Measurements from ENCODE around the gene RPS6KA3. TPM values are rescaled to one million over a fixed set of nuclear protein-coding genes. Genes with fewer than 3 reads are reported as not detected.
"Not testable (repeated sequence)": the region's sequence is repeated elsewhere in the genome, so short reads cannot be mapped to it uniquely, and the experiment has no call there.

RPS6KA3 gene
- total RNA-seq, 1 donor from 2014 or later, result 92.2 TPM

DNA sequence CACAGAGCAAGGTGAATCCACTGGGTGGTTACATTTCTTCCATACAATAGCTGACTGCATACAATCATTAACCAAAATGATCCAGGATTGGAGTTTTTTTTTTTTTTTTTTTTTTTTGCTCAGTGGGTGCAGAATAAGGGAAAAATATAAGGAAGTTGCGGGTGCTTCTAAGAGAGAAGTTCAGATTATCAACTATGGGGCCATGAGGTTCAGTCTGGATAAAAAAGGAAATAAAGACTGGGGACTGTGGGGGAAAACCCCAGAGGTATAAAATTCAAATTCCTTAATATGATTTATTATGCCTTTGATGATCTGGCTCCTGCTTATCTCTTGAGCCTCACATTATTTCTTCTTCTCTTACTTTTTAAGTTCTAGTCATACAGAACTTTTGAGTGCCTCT lies 119.1 kb downstream of the RPS6KA3 start:
- DNase-seq (ENCODE audit: low read depth in 2 of 2), result no peak

DNA sequence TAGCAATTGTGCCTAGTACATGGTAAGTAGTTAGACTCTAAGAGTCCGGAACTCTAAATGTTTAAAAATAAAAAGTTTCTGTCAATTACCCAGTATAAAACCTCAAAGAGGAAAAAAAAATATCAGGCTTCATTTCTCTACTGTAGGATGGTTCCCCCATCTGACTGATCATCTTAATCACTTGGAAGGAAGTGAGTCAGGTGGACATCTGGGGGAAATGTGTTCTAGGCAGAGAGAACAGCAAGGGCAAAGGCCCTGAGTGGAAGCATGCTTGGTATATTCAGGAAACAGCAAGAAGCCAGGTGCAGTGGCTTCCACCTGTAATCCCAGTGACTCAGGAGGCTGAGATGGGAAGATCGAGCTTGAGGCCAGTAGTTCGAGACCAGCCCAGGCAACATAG lies 122.2 kb downstream of the RPS6KA3 start:
- peak in 1 of 2 donors; percentile 79 for DNase-seq (ENCODE audit: low read depth in 2 of 2)

DNA sequence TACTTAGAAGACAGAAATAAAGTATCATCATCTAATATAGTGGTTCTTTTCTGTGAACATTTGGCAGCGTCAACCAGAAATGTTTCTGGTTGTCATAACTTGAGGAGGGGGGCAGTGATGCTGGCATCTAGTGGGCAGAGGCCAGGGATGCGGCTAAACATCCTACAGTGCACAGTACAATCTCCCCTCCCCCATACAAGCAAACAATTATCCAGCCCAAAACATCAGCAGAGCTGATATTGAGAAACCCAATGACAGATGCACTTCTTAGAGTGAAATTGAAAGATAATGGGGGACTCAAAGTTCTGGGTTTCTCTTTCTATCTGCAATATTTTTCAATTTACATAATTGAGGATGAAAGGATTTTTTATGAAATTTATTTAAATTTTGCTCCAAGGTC lies 123.1 kb downstream of the RPS6KA3 start:
- DNase-seq (ENCODE audit: low read depth in 2 of 2), result no peak

DNA sequence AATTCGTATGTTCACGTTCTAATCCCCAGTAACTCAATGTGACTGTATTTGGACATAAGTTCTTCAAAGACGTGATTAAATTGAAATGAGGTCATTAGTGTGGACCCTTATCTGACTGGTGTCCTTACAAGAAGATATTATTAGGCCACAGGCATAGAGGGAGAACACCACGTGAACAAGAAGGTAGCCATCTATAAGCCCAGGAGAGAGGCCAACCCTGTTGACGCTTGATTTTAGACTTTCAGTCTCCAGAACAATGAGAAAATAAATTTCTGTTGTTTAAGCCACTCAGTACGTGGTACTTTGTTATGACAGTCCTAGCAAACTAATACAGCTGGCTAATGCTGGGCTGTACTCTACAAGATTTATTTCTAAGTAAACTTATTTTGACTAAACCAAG lies 123.6 kb downstream of the RPS6KA3 start:
- no peak for DNase-seq (ENCODE audit: low read depth in 2 of 2)

DNA sequence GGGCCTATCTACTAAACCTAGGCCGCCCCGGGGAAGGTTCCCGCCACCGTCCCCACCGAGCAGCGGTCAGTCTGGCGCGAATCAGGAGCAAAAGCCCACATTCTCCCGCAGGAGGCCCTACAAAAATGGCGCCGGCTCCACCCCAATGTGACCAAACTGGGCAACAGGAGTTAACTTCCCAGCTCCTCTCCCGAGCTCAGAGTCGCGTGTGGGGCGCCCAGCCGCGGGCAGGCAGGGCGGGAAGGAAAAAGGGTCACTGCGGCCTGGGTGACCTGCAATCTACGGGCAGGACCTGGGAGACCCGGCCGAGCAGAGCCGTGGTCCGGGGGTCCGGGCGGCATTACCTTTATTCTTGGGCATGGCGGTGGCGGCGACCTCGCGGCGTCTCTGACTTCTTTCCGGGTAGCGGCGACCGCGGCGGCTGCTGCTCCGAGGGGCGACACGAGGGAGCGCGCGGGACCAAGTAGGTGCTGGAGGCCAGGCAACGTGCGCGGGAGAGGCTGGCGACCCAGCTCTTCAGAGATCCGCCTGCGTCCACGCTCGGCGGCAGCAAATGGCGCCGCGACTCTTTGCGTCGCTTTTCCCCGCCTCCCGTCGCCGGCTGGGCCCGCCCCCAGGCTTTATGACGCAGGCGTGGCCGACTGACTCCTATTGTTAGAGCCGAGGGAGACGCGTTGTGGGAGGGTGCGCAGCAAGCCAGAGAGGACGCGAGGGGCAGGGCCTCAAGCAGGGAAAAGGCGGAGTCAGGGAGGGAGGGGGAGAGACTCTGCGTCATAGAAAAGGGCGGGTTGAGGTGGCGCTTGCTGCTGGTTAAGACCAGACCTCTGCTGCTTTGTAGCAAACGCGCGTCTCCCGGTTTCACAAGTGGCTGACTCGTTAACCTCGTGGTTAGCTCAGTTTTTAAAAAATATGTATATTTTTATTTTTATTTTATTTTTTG lies 125.2 kb downstream of the RPS6KA3 start, which contains the start of gene EIF1AX:
TSS of gene EIF1AX (minus strand) at position 558 of the 940 bp plus-strand sequence. CDS start at position 360, 198 bp downstream.
- peak; percentile 97 for DNase-seq (ENCODE audit: low read depth in 2 of 2)

DNA sequence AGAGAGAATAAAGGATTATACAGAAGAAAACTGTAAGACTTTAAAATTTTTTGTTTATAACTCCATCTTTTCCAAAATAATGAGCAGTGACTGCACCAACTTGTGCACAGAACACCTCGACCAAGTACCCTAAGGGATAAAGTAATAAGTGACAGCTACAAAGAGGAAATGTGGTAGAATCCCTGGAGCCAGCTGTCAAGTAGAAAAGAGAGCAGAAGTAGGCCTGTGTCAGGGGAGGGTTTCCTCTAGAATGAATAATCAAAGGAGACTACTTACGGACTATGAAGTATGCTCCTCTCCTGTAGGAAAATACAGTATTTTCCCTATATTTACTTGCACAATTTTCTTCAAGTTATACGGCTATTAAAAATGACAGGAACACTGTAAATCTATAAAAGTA lies 126.3 kb downstream of the RPS6KA3 start:
- DNase-seq (ENCODE audit: low read depth in 2 of 2), result no peak

DNA sequence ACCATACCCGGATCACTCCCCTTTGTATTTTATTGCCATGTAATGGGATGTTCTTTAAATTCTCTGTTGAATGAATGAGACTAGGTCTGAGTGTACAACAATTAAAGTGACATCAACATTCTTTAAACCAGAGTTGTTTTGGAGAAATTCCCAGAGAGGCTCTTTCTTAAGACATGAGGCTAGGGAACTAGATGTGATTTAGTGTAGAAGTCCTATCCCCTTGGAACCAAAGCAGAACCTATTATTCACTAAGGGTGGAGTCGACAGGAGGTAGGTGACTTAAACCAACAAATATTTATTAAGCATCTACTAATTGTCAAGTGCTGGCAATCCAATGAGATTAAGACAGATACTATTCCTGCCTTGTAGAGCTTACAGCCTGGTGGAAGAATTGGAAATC lies 126.7 kb downstream of the RPS6KA3 start:
- no peak for DNase-seq (ENCODE audit: low read depth in 2 of 2)

DNA sequence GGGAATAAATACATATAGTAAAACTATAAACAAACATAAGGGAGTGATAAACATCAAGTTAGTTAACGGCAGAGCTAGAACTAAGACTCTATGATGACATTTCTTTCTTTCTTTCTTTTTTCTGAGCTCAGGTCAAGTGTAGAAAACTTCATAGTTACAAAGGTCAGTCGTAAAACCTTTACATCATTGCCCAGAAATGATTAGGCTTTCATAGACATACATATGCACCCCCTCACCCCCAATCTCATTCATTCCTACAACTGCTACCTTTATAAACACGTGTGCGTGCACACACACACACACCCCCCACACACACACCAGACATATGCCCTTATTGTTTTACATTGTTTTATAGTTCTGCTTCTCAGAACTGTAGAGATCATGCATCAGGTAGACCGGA lies 130.8 kb downstream of the RPS6KA3 start:
- no peak for DNase-seq (ENCODE audit: low read depth in 2 of 2)

DNA sequence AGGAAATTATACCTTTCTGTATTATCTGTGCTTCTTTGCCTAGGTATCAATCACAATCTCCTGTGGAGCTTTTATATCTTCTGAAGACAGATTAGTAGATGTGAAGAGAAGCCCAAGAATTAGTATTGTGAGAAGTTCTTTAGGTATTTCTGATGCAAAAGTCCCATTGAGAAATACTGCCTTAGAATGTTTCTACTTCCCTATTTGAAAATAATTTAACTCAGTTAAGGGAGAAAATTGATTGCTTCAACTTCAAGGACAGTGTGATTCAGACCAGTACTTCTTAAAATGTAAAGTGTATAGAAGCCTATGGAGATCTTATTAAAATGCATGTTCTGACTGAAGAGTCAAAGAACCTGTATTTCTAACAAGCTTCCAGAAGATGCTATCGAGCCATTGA lies 134.0 kb downstream of the RPS6KA3 start:
- no peak for DNase-seq (ENCODE audit: low read depth in 2 of 2)

DNA sequence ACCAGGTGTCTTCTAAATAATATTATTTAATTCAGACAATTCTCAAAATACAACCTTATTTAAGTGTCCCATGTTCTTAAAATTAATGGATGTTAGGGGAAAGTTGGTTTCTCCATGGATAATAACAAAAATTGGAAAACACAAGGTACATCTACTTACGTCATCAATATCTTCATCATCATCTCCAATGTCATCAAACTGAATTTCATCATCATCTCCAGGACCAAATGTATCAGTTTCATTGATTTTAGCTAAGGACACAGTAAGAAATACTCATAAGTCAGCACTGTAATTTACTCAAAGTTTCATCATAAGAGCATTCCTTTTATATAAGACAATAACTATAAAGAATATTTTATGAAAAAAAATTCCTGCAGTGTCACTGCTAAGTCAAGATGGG lies 136.4 kb downstream of the RPS6KA3 start:
- DNase-seq (ENCODE audit: low read depth in 2 of 2), result no peak

DNA sequence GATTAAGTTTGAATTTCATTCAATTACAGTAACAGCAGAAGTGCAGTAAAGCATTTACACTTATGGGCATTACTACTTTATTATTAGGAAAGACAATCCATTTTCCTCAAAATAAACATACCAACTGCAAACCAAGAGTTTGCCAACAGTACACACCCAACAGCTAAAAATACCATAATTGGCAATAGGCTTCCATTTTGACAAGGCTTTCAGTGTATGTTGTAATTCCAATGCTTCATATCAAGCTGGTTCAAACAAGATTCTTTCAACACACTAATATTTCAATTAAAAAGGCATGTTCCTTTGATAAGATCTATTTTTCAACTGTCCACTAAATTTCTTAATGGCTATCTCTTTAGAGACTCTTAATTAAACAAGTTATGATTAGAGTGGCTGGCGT lies 137.2 kb downstream of the RPS6KA3 start:
- DNase-seq (ENCODE audit: low read depth in 2 of 2), result no peak

DNA sequence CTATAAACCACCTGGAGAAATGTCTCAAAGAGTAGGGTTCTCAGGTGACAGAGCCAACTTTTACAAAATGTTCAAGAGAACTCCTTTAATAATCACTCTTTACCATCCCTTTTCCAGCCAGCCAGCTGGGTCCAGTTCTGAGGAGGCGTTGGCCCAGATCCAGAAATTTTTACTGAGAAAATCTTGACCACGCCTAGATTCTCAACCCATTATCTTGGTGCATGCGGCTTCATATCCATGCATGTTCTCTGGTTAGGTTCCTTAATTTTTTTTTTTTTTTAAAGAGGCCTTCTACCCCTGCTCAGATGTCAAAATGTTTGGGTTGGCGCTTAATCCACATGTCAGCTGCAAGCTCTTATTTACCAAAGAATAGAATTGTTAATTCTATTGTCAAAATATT lies 138.0 kb downstream of the RPS6KA3 start:
- no peak for DNase-seq (ENCODE audit: low read depth in 2 of 2)

DNA sequence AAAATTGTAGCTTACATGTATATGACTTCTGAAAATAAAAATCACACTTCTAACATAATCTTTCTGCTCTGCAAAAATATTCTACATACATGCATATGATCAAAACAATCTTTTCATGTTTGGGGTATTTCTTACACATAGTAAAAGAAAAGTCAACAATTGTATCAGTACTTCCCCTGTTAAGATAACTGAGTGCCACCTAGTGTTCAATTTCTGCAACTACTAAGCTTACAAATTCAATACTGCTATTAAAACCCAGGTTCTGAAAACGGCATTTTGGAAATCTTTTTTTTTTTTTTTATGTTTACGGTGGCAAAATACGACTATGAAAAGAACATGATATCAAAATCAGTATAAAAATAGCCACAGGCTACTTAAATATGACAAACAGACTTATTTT lies 139.3 kb downstream of the RPS6KA3 start:
- DNase-seq (ENCODE audit: low read depth in 2 of 2), result not testable (repeated sequence)

DNA sequence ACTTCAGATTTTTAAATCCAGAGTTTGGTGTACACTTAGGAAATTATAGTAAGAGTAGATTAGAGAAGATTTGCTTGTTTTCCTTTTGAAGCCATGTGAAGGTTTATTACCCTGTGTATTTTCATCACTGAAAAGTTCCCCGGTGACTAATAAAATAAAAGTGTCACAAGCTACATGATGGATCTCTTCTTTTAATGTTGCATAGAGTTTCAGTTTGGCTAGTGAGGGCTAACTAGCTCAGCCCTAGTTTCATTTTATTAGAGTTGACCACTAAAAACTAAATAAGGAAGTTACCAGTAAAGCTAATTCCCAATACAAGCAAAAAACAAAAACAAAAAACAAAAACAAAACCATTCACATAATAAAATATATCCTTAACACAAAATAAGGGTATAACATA lies 139.9 kb downstream of the RPS6KA3 start:
- not testable (repeated sequence) for DNase-seq (ENCODE audit: low read depth in 2 of 2)

DNA sequence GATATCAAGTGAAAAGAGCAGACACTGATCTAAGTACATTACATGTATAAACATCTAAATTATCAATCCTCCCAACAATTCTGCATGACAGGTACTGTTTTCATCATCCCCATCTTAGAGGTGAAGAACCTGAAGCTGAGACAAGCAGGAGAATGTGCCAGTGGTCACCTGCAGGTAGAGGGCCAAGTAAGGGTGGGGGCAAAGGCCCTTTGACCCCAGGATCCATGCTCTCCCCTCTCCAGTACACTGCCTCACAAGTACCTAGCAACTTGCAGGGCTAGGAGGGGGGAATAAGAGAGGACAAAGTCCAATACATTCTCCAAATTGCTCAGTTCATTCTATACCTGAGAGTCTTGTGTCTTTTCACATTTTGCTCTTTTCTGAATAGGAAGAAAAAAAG lies 141.7 kb downstream of the RPS6KA3 start:
- no peak for DNase-seq (ENCODE audit: low read depth in 2 of 2)

DNA sequence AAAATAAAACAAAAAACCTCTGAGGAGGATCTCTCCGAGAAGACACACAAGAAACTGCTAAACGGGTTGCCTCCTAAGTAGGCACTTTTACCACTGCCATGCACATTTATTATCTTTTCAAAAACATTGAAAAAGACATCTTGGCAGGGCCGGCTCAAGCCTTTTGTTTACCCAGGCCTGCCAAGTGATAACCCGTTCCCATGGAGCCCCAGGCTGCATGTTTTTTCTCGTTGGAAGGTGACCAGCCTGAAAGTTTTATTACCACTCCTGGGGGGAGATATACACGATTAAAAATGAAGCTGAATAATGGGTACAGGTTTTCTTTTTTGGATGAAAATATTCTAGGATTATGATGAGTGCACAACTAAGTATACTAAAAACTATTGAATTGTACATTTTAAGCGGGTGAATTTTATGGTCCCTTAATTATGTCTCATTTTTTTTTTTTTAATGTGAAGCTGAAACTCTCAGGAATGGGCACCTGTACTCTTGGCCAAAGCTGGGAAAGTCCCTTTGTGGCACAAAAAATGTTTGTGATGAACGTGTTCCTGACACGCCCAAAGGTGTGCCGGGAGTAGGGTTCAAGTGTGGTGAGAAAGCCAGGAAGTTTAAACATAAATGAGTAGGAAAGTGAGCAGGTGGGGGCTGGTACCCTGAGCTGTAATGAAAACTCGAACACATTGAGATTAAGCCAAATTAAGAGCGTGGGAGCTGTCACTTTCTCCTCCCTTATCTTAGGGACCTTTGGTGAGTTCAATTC lies 148.5 kb downstream of the RPS6KA3 start:
- no peak for DNase-seq (ENCODE audit: low read depth in 2 of 2)

DNA sequence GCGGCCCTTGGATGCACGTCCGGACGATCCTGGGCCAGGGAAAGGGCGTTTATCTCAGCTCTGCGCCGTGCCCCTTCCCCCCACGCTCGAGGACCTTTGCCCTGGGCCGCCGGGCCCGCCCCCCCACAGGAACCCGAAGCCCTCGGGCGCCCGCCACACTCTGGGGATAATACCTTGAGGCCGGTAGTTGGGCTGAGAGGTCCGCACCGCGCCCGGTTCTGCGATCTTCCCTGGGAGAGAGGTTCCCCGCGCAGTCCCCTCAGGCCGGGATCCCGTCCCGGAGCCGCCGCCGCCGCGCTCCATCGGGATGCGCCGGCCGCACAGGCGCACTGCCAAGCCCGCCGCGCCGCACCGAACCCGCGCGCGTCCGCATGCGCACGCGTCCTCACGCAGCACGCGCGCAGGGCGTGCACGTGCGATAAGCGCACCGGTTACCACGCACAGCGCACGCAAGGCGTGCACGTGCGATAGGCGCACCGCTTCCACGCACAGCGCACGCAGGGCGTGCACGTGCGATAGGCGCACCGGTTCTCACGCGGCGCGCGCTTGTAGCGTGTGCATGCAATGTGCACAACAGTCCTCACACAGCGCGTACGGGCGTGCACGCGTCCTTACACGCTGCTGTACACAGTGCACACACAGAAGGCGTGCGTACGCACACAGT lies 150.0 kb downstream of the RPS6KA3 start, which contains the start of gene MAP7D2:
TSS of gene MAP7D2 (minus strand) at position 331 of the 664 bp plus-strand sequence. CDS start at position 303, 28 bp downstream.
- DNase-seq (ENCODE audit: low read depth in 2 of 2), result peak in 1 of 2 donors; percentile 0

DNA sequence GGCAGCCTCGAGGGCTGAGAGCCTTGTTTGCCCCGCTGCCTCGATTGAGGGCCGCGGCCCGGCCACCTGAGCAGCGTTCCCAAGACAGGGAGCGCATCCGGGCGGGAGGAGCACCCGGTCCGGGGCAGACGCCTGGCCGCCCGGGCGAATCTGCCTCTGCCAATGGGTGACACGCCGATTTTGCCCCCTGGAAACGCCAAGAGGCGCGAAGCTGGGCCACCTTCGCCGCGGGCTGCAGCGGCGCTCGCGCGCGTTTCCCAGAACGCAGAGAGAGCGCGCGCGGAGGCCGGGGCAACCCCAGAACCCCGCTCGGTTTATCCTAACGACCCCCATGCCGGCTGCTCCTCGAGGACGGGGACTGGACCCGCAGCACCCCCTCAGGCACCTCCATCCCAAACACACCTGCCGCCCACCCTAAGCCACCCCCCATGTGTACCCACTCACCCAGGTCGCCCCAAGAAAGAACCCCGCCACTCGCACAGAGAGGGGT lies 150.6 kb downstream of the RPS6KA3 start:
- no peak for DNase-seq (ENCODE audit: low read depth in 2 of 2)

DNA sequence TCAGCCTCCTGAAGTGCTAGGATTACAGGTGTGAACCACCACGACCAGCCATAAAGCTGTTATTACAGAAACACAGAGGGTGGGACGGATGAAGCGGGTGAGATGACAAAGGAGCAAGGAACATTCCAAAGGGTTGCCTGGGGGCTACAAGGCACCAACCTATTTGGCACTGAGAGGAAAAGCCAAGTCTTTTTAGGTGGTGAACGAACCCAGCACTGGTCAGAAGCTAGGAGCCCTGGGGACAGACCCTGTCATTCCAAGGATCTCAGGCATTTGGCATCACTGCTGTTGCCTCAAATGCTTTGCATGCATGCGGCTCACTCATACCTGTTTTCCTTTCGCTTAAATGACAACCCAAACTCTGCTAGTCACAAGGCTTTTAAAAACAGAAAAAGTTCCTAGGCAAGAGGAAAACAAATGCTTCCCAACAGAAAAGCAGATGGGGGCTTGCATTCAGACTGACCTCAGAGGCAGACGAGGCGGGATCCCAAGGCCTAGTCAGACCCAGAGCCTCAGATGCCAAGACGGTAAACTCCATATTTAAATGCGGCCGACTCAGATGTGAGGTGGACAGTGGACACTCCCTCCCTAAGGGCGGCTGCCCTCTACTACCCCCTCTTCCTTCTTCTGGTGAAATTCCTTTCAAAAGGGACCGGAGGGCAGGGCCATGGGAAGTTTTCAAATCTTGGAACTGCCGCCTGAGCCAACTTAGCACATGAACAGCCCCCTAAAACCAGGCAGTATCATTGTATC lies 154.5 kb downstream of the RPS6KA3 start:
- no peak for DNase-seq (ENCODE audit: low read depth in 2 of 2)

DNA sequence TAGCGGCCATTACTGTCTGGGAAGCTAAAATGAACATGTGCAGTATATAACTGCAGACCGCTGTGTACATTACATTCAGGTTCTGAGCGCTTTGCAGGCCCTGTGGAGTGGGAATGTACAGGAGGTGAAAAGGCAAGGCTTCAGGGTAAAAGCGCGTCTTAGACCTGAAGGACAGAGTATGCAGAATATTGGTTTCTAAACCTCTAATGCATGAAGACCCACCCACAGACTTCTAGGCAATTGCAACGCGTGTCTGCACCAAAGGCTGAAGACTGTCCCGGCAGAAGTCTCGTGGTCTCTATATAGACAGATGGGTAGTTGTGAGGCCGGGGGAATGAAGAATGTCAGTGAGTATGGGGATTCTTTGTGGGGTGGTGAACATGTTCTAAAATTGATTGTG lies 155.4 kb downstream of the RPS6KA3 start:
- DNase-seq (ENCODE audit: low read depth in 2 of 2), result no peak

All from dermis microvascular lymphatic vessel endothelial cell (primary cell).